ENCODE results near the gene ZNF362.

Gene ZNF362

DNA sequence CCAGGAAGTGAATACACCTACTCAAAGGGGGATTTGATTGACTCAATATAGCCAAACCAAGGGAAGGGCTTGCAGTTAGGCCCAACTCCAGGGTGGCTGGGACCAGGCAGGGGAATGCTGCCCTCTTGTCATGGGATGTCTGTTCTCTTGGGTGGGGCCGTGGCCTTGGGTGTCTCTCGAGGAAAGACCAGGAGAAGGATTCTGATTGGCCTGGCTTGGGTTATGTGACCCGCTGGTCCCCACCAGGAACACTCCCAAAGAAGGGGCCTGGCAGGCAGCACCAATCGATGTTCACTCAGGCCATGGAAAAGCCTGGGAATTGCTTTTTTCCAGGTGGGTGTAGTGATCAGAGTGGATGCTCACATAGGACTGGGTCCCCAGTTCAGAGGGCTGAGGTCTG is 10.1 kb upstream of the ZNF362 start:
- DNase-seq: no peak

DNA sequence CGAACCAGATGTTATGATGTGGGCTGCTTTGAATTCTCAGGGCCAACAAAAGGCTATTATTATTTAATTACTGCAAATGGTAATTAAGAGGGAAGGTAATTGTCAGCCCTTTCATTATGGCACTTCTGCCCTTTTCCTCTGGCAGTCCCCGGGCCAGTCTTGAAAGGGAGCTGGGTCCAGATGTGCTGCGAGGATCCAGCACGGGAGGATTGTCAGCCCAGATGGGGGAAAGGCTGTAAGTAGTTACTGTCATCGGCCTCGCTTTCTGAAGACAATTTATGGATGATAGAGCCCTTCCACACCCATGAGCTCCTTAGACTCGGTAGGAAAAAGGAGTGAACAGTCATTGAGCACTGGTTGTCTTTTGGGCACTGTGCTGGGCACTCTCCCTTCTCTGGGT is 8.7 kb upstream of the ZNF362 start:
- DNase-seq: no peak

DNA sequence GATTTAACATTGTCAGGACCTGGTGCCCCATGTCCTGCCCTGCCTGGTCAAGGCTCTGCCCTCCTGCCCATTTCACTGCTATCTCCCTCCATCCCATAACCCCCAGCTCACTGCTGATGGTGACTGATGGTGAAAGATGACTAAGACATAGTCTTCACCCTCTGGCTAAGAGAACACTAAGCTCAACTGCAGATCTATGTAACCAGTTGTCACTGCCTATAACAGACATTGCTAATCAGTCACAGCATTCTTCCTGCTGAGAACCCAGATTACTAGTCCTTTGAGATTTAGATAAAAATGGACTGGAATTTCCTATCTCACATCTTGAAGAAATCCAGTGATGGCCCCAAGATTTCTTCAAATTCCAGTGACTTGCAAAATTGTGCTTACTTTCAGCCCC is 8.0 kb upstream of the ZNF362 start:
- DNase-seq: no peak

DNA sequence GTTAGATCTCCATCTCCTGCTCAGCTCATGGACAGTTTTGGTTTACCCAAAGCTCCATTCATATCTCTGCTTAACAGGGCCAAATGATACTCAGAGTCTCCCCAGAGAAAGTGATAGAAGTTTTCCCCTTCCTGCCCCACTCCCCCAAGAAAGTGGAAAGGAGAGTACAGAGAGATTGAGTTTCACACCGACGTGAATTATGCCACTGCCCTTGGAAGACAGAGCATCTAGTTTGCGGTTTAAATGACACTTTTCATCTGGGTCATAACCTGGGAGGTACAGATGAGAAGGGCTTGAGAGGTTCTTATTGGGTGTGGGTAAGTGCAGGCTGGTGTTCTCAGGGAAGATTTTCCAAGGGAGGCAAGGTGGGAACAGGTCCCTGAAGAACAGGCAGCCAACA is 6.9 kb upstream of the ZNF362 start:
- no peak for DNase-seq

DNA sequence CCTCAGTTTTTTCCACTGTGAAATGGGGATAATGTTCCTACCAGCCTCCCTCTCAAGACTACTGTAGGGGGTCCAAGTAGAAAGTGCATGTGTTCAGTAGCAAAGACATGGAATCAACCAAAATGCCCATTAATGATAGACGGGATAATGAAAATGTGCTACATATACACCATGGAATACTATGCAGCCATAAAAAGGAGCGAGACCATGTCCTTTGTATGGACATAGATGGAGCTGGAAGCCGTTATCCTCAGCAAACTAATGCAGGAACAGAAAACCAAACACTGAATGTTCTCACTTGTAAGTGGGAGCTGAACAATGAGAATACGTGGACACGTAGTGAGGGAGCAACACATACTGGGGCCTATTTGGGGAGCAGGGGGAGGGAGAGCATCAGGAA is 6.1 kb upstream of the ZNF362 start:
- DNase-seq: no peak

DNA sequence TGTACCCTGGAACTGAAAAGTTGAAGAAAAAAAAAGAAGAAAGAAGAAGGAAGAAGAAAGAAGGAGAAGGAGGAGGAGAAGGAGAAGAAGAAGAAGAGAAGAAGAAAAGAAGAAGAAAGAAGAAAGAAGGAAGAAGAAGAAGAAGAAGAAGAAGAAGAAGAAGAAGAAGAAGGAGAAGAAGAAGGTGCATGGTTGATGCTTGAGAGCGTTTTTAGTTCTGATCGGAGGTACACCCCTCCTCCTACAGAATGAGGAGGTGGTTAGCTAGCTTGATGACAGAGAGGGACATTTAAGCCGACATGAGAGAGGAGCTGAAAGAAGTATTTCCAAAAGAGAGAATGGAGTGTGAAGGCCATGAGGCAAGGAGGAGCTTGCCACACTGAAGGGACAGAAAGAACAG is 5.6 kb upstream of the ZNF362 start:
- DNase-seq: no peak

DNA sequence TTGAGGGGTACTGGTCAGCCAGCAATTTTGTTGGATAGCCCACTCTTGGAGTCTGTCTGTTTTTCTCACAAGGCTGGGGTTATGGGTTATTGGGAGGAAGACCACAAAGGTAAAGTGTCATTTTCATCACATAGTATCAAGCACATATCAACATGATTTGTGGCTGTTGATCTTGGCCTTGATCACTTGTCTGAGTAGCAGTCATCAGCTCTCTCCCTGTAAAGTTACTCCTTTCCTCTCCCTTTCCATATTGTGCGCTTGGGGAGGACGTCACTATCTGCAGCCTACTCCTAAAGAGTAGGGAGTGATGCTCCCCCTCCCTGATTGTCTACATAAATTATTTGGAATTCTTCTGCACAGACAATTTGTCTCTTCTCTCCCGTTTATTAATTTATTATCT is 1.8 kb upstream of the ZNF362 start:
- DNase-seq: no peak

DNA sequence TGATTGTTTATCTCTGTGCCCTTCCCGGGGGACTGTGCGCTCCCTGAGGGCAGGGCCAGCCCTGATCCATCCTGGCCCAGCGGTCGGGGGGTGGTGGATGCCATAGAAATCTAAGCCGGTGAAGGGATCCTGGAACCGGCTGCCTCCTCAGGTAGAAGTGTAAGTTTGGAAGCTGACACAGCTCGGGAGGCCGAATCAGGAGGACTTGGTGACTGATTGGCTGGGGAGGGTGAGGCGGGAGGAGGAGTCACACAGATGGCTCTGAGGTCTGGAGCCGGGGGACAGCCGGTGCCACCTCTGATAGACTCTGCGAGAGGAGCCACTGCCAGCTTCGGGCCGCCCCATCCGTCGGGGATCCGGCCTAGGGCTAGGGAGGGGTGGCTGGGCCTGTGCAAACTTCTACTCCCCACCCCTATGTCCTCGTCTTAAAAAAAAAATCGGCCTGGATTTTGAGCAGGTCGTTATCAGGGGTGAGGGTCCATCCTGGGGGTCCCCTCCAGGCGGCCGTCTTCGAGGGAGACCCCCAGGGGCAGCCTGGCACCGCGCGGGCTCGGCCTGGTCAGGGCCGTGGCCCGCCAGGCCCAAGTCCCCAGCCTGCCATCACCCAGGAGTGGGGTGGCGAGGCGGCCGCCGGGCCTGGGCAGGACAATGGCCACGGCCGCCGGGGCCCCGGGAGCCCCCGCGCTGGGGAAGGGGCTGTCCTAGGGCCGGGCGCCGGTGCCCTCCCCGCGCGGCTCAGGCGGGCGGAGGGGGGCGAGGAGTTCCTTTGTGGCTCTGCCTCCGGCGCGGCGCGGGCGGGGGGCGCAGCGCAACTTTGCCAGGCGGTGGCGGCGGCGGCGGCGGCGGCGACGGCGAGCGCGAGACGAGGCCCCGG is 708 bp upstream of the ZNF362 start:
- DNase-seq: peak; percentile 20

DNA sequence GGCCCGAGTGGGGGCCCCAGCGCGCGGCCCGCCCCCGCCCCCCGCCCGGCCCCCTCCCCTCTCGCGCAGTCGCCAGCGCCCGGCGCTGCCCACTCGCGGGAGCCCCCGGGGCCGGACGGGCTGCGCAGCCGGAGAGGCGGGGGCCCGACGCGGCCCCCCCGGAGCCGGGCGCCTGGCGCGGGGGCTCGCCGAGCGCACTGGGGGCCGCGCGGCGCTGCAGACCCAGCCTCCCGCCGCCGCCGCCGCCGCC is 146 bp upstream of the ZNF362 start:
- DNase-seq: no peak

DNA sequence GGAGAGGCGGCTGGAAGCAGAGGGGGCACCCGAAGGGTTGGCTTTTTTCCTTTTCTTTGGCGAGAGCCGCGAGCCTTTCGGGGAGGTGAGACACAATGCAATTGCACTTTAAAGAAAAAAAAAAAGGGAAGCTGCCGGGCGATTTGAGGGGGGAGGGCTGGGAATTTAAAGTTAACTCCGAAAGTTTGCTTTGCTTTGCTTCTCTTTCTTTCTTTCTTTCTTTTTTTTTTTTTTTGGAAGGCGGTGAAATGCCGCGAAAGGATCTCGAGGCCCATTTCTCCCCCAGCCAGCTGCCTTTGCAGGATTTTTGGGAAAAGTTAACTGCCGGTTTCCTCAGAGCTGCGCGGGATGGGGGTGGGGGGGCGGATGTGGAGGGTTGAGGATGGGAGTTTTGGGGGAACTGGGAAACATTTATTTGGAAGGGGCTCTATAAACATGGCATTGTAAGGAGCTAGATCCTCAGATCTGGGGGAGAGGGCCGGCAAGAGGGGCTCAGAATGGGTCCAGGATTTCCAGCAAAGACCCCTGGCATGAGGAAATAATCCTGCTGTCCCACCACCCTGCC is 997 bp downstream of the ZNF362 start:
- no peak for DNase-seq

DNA sequence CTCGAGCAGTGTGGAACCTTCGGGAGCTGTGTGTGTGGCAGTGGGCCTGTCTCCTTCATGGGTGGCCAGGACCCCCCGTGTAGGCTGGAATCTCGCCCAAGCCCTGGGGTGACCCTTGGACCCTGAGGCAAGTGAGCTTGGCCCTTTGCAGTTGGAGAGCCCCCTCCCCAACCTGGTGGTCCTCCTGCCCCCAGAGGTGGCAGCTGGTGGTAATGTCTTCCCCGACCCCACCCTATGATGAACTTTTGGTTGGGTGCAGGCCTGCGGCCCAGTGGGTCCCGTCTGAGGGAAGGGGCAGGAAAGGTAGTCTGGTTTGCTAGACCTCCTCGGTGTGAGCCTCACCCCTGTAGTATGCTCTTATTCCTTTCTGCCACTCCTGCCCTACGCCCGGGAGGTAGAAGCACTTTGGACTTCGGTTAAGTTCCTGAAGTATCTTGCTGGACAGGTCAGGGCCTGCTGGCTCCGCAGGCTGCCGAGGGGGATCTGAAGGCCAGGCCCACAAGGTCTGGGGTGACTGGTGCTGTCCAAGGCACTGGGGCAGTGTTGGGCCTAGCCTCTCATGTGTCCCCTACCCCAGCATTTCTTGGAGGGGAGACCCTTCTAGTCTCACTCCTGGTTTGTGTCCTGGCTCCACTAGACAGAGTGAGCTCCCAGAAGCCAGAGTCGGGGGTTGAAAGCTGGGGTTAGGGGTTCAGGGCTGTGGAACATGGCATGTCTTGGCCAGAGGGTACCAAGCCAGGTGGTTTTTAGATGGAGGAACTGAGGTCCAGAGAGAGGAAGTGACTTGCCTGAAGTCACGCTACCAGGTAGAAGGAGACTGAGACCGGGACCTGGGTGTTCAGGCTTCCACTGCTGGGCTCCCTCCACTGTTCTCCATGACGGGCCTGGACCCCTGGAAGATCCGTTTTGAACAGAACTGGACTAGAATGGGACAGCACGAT is 1.8 kb downstream of the ZNF362 start:
- no peak for DNase-seq

DNA sequence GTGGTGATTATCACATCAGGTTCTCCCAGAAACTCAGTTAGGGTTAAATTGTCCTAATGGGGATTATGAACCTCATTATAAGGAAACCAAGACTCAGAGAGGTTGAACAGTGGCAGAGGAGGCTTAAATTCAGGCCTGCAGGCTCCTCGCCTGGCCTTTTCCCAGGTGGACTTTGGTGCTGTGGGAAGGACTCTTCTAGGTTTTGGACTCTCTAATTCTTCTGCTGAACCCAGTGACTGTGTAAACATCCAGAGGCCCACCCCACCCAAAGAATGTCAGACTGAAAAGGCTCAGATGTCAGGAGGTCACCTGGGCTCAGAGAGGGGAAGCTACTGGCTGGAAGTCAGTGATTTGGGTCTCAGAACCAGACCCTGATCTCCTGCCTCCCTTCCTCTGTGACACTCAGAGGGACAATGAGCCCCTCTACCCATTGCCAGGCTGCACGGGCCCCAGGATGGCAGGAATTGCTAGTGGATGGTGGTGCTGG is 2.5 kb downstream of the ZNF362 start:
- no peak for DNase-seq

DNA sequence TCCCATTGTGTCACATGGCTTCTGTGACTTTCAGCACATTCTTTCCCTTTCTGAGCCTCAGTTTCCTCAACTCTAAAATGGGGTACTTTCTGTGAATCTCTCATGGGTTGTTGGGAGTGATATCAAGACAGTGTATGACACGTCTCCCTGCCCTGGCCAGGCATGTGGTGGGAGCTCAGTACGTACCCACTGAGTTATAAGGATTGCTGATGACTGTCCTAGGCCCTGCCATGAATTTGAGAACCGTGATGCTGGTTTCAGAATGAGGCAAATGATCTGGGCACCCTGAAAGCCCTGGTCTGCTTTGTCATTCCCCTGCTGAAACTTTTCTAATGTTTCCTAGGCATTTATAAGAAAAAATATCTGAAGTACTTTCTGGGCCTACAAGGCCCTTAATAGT is 3.6 kb downstream of the ZNF362 start:
- DNase-seq: no peak

DNA sequence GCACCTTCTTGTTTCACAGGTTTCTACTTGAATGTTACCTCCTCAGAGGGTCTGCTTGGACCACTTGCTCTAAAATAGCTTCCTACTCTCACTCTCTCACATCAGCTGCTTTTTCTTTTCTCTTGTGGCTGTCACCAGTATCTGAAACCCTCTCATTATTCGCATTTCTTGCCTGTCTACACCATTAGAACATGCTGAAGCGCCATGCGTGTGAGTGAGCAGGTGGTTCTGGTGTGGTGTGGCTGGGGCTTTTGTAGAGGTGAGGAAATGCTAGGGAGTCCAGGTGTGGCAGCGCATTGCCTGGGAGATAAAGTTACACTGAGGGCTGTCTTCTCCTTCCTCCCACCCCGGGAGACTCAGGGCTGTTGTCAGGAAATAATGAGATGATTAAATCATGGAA is 4.1 kb downstream of the ZNF362 start:
- no peak for DNase-seq

DNA sequence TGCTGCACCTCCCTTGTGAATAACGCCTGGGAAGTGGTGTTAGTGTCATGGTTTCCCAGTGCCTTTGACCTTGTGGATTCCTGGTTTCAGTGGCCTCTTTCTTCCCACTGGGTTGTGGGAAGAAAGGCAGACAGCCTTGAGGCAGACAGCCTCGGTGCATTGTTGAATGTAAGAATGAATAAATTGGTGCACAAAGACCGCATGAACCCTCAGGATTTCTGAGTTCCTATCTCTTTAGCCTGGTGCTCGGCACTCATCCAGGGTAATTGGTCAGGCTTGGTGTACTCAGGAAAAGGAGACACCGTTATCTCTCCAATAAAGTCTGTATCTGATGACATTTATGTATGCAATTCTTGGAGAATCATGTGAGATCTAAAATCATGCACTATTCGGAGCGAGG is 5.1 kb downstream of the ZNF362 start:
- no peak for DNase-seq

DNA sequence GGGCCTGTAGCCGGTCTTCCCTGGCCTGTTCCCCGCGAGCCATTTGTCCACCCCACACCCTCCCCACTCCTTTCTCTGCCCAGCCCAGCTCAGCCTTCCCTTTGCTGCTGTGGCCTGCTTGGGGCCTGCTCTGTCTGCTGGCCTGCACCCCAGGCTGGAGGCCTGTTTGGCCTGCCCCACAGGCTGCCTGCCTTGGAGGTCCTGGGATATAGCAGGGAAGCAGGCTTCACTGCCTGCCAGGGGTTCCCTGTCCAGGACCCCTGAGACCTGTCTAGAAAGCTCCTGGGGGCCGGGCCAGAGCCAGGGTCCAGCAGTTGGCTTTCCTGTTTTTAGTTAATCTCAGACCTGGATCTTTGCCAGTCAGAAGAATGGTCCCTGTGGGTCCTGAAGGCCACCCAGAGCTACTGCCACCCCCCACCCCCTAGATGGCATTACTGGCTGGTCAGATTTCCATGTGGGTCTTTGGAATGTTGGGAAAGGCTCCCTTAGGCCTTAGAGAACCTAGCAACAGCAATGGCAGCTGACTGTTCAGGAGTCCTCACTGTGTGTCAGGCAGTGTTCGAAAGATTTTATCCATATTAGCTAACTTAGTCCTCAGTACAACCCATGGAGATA is 7.7 kb downstream of the ZNF362 start:
- no peak for DNase-seq

DNA sequence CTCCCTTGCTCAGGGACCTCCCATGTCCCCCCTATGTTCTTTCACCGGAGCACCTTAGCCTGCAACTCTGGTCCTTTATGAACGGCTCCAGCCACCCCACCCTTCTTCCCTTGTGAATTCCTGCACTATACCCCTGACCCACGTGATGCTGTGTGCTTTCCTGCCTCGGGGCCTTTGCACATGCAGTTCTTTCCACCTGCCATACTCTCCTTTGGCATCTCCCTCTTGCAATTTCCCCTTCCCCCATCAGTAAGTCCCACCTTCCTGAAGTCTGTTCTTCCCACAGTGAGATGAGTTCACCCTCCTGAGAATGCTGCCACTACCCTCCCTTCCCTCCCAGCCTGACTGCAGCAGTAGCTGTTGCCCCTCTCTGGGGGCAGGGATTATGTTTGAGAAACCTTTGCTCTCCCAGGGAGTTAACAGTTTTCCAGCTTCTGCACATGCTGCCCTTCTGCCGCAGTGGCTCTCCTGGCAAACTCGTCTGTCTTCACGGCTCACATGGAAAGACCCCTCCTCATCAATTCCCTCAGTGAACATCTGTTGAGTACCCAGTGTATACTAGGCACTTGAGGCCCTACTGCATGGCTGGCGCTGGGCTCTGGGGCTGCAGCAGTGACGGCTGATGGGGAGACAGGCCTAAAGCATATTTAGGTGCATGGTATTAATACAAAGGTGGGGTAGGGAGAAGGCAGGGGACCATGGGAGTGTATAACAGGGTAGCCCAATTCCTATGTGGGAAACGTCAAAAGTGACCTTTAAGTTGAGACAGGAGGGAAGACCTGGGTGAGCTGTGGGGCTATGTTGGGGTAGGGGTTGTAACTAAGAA is 9.7 kb downstream of the ZNF362 start:
- no peak for DNase-seq

DNA sequence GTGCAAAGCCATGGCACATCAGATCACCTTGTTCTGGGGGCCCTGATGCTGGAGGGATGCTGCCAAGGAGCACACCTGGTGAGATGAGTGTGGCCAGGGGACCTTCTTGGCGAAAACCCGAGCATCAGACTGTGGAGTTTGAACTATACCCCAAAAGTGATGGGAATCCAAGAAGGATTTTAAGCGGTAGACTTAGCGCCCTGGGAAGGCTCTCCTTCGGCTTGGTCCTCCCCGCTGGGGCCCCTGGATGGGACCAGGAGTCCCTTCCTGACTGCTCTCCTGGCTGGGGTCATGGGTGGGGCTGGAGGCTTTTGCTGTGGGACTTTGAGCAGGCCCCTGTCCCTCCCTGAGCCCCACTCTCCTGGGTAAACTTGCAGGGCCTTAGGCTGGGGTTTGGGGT is 10.5 kb downstream of the ZNF362 start:
- DNase-seq: no peak

DNA sequence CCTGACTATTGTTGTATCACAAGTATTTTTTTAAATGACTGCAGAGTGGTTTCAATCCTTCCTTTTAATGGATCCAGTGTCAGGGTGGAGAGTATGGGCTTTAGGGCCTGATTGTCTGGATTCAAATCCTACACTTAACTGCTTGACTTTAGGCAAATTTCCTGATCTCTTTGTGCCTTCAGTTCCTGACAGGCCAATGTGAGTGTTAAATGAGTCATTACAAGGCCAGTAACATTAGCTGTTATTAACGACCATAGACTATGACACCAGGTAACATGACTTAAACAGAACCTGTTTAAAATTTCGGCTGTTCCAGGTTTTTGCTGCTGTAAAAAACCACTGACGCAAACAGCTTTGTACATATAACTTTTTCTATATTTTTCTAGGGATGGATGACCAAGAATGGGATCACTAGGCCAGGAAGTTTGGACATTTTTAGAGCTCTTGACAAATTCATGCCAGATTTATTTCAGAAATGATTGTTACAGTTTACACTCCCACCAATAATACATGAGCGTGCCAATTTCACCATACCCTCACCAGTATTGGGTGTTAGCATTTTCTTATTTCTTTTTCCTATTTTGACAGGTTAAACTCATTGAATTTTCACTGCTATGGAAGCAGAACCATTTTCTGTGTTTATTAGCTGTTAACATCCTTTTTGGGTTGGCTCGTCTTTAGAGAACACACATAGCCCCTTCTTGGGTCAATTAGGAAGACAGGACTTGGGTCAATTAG is 11.3 kb downstream of the ZNF362 start:
- no peak for DNase-seq

DNA sequence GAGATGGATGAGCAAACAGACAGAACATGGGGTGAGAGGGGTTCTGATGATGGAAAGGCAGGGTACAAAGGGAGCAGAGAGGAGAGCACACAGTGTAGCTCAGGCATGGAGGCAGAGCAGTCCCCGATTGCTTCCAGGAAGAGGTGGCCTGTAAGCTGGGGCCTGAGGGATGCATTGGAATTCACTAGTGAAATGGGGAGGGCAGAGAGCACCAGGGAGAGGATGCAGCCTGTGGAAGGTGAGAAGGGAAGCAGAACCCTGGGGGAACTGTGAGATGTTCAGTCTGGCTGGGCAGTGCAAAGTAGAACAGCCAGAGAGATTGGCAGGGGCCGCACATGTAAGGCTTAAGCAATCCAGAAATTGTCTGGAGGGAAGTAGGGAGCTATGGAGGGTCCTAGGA is 12.2 kb downstream of the ZNF362 start:
- no peak for DNase-seq

DNA sequence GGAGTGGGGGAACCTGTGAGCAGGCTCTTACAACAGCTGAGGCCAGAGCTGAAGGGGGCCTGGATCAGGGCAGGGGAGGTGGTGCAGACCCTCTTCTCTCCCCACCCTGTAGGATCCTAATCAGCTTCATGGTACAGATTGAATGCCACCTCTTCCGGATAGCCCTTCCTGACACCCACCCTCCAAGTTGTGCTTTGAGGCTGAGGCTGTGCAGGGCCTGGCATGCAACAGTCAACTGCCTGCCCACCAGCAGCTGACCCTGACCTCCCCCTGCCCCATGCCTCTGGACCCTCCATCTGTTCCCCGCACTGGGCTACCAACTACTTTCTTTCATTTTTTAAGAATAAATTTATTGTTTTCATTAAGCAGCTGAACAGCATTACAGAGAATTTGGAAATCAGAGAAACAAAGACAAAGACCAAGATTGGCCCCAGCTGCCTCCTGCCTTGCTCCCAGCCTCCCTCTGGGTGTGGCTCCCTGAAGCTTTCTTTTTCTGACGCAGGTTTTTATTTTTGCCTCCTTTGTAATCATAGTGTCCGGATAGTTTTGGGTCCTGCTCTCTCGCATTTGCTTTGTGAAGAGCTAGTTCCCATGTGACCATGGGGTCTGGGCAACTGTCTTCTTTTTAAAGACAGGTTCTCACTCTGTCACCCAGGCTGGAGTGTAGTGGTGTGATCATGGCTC is 12.8 kb downstream of the ZNF362 start:
- DNase-seq: no peak

All from central memory CD4-positive, alpha-beta T cell (primary cell).